DMS53 treated with DMSO at 0.1 percent for 48 hours (cell line): ENCODE results near the gene SUGCT.
"Not testable (repeated sequence)": the region's sequence is repeated elsewhere in the genome, so short reads cannot be mapped to it uniquely, and the experiment has no call there.

Experiments
- DNase-seq: peaks from one replicate; lab custom pipeline; 2025; ENCODE audit not compliant: unreplicated experiment; lab: John Stamatoyannopoulos, UW

SUGCT gene

DNA sequence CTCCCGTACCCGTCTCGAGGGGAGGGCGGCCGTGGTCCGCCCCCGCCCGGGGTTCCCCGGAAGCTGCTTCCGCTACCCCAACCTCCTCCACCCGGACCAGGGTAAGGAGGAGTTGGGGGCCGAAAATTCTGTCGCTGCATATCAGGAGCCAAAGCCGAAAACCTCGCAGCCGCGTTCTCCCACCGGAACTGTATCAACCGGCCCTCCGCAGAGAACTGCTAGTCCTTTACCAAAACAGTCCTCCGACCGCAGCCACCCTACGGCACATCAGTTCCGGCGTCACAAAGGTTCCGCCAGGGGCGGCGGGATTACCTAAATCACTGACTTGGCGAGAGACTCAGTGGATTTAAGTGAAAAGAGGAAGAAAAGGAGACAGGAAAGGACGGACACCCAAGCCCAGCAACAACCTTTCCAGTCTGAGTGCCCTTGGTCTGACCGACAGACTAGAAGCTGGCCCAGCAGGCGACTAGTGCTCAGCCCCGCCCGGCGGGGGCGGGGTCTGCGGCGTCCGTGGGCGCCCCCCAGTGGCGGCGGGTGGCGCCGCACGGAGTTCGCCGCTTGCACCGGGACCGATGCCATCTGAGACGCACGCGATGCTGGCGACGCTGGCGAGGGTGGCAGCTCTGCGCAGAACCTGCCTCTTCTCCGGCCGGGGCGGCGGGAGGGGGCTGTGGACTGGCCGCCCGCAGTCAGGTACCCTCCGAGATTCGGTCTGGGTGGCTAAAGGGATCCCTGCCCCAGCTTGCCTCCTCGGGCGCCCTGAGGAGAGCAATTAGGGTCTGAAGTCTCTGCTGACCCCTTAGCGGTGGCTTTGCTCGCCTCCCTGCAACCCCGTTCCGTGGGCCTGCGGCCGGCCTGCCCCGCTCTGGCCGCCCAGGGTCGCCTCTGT, at the start of gene SUGCT, which contains the start of gene MPLKIP:
Gene SUGCT, plus strand, starts transcription at position 578 of the 889 bp plus-strand sequence.
Gene MPLKIP, minus strand, starts transcription at position 195 of the 889 bp plus-strand sequence. Its CDS starts 55 bp downstream, at position 140.
- DNase-seq: peak; percentile 66

DNA sequence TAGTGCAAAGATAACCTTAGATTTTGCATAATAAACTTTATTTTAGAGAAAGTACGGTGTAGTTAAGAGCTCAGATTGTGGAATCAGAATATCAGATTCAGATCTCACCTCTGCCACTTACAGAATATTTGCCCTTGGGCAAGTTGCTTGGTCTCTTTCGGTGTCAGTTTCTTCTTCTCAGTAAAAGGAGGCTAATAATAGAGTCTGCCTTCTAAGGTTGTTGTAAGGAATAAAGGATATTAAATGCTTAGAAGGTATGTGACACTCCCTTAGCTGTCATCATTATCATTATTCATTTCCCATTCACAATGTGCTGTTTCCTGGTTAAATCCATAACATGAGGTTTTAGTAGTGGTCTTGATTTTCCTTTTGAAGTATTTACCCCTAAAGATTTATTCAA, 42.6 kb upstream of the SUGCT start:
- no peak for DNase-seq

DNA sequence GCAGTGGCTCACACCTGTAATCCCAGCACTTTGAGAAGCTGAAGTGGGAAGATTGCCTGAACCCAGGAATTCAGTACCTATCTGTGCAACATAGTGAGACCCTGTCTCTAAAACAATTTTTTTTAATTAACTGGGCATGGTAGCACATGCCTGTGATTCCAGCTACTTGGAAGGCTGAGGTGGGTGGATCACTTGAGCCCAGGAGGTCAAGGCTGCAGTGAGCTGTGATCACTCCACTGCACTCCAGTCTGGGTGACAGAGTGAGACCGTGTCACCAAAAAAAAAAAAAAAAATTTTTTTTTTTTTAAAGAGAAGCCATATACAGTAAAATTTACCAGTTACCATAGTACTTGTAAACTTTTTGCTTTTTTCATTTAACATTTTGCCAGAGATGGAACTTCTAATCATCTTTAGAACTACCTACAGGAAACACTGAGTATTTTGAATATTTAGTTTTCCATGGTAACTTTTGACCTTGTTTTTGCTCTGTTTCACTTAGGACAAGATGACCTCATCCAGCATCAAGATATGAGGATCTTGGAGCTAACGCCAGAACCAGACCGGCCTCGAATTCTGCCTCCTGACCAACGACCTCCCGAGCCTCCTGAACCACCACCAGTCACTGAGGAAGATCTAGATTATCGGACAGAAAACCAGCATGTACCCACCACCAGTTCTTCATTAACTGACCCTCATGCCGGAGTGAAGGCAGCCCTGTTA, 41.0 kb upstream of the SUGCT start:
- DNase-seq: no peak

DNA sequence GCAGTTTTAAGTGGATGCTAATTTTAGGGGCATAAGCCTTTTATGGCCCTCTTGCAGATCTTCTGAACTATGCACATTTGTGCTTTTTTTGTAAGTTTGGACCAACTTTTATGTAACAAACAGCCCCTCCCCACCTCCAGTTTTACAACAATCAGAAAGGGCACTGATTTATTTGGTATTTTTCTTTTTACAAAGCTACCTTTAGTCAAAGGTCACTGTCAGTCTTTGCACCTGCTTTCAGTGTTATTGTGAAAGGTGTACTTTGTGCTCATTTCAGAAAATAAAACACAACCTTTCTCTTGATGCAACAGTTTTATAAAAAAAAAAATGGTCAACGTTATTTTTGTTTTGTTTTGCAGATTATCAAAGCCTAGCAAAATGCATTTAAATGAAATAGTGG, 39.6 kb upstream of the SUGCT start:
- no peak for DNase-seq

DNA sequence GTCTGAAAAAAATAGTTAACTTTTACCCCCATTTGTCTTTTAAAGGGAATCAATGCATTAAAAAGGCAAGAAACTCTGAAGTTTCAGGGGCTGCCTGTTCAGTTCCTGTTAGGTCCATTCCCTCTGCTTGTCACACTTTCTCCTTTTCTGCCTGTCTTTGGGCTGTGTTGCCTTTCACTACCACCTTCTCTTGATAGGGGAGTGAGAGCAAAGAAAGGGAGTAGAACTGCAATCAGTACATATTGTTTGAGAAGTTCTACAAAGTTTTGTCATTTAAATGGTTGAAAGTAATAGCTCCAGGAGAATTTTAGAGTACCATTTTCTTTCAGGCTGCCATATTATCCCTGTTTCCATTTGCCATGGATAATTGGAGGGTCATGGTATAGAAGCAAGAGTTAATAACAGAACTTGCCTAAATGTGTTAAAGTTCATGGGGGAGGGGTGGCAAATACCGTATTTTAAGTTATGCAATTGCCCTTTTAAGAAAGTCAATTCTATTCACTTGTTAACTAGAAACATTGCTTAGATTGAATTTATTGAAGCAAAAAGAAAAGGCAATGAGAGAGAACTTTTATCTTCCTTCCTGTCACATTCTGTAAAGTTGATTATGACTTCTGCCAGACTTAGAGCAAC, 39.0 kb upstream of the SUGCT start:
- DNase-seq: no peak

DNA sequence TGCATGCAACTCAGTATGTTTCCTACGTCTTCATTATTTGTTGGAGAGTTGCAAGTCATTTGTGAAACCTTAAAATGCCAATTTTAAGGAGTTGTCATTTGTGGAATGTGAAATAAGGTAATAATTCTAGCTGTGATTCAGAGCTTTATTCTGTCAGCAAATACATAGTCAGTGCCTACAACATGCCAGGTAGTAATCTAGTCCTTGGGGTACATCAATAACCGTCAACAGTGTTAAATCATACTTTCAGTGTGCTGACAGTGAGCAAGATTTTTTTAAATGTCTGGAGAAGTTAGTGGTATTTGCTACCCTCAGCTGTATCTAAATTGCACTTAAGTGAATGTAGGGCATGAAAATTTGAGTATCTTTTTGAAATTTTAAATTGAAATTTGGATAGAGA, 37.1 kb upstream of the SUGCT start:
- DNase-seq: no peak

DNA sequence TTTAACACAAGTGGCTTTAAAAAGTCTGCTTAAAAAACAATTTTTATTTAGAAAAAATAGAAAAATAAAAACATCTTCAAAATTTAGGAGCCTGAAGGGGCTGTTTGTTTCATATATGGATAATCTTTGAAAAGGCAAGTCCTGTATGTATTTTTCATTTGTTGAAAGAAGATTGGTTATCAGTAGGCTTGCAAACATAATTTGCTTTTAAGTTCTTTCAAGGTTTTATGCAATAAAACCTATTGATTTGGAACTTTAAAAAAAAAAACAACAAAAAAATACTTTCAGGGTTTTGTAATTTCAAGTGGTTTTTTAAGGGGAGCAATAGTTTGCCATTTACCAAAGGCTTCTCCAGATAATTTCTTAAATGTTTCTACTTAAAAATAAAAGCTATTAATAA, 36.0 kb upstream of the SUGCT start:
- DNase-seq: no peak

DNA sequence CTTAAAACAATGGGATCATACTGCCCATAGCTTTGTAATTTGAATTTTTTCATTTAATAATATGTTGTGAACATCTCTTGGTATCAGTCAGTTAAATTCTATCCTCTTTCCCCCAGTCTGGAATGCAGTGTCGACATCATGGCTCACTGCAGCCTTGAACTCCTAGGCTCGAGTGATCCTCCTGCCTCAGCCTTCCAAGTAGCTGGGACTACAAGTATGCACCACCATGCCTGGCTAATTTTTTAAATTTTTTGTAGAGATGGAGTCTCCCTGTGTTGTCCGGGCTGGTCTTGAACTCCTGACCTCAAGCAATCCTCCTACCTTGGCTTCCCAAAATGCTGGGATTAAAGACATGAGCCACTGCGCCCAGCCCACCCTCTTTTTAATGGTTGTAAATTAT, 35.0 kb upstream of the SUGCT start:
- DNase-seq: no peak

DNA sequence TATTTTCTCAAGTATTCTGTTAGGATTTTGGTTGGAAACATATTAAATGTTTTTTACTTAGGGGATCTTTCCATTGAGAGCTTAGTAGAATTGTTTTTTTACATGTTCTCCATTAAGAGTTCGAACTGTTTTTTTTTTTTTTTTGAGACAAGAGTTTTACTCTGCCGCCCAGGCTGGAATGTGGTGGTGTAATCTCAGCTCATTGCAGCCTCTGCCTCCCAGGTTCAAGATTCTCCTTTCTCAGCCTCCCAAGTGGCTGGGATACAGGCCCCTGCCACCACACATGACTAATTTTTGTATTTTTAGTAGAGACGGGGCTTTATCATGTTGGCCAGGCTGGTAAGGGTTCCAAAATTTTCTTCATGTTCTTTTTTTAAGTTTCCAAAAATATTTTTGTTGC, 33.6 kb upstream of the SUGCT start:
- DNase-seq: no peak

DNA sequence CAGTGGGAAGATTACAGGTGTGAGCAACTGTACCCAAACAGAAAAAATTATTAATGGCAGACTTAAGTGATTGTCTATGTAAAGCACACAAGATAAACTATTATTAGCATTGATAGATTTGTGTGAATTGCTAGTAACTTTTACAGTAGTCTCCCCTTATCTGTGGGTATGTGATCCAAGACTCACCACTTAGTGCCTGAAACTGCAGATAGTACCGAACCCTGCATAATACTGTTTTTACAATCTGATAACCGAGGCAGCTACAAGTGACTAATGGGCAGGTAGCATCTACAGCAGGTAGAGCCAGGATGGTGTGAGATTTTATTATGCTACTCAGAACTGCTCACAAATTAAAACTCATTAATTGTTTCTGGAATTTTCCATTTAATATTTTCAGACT, 31.9 kb upstream of the SUGCT start:
- DNase-seq: no peak

DNA sequence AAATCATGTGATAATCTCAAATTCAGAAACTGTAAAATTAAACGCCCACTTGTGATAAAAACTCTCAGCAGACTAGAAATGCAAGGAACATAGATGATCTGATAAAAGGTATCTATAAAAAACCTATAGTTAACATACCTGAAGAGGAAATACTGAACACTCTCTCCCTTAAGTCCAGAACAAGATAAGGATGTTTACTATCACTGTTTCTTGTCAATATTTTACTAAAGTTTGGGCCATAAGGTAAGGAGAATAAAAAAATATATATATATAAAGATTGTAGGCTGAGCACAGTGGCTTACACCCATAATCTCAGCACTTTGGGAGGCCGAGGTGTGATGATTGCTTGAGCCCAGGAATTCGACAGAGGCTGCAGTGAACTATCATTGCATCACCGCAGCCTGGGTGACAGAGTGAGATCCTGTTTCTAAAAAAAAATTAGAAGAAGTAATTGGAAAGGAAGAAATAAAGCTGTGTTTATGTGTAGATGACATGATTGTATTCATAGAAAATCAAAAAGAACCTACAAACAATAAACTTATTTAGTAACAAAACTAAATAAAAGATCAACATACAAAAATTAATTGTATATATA, 28.8 kb upstream of the SUGCT start:
- no peak for DNase-seq

DNA sequence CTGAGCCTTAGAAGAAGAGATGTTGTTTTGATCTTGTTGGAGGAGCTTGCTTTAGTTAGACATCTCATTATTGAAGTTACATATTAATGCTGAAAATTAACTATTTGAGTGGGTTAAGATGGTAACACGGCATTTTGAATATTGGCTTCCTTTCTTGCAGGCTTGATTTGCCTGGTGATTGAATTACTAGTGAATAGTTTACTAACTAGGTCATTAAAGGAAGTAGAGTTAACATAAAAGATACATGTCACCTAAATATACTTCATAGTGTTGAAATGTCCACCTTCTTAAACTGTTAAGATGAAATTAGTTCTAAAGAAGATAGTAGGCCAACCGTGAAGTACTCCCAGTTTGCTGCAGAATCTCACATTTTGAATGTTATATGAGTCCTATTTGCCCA, 18.9 kb upstream of the SUGCT start:
- no peak for DNase-seq

DNA sequence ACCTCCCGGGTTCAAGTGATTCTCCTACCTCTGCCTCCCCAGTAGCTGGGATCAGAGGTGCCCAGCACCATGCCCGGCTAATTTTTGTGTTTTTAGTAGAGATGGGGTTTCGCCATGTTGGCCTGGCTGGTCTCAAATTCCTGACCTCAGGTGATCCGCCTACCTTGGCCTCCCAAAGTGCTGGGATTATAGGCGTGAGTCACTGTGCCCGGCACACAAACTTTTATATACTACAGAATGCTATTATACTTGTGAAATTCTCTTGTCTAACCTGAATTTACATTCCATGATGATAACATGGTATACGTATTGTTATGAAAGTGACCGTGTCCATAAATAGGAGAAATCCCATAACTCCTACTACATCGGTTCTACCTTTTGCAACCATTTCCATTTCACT, 17.6 kb upstream of the SUGCT start:
- DNase-seq: not testable (repeated sequence)

DNA sequence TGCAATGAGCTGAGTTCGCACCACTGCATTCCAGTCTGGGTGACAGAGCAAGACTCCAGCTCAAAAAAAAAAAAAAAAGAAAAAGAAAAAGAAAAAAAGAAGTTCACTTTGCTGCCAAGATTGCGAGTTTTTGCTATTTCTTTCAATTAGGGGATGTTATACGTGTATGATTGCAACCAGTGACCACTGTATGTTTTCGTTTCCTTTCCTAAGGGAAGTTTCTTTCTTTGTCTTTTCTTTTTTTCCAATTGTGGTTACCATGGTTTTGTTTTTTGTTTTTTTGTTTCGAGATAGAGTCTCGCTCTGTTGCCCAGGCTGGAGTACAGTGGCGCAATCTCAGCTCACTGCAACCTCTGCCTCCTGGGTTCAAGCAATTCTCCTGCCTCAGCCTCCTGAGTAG, 16.6 kb upstream of the SUGCT start:
- not testable (repeated sequence) for DNase-seq

DNA sequence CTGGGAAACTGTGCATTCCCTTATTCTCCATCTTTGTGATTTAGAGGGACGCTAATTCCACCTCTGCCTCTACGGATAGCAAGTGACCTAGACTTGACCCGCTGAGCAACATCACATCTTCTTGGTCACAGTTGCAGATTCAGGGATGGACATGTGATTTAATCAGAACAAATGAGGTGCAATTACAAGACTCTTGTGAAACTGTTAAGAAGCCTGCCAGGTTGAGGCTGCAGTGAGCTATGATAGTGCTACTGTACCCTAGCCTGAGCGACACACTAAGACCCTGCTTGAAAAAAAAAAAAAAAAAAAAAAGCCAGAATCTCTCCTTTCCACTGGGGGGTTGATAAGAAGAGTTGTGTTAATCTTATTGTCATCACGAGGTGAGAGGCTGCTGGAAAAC, 14.8 kb upstream of the SUGCT start:
- no peak for DNase-seq

DNA sequence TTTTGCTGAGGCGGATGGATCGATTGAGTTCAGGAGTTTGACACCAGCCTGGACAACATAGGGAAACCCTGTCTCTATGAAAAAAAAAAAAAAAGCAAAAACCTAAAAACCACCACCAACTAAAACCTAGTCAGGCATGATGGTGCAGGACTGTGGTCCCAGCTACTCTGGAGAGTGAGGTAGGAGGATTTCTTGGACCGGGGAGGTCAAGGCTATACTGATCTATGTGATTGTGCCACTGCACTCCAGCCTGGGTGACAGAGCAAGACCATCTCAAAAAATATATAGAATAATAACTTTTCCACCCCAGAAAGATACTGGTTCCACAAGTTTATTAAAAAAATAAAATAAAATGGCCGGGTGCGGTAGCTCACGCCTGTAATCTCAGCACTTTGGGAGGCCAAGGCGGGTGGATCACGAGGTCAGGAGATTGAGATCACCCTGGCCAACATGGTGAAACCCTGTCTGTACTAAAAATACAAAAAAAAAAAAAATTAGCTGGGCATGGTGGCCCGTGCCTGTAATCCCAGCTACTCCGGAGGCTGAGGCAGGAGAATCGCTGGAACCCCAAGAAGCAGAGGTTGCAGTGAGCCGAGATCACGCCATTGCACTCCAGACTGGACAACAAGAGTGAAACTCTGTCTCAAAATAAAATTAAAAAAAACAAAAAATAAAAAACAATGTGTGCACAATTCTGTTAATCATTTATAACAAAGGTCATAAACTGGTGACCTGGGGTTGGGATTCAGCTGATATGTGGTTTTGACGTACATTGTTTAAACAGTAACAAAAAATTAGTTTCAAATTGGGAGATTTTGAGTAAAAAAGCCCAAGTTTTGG, 12.5 kb upstream of the SUGCT start:
- not testable (repeated sequence) for DNase-seq

DNA sequence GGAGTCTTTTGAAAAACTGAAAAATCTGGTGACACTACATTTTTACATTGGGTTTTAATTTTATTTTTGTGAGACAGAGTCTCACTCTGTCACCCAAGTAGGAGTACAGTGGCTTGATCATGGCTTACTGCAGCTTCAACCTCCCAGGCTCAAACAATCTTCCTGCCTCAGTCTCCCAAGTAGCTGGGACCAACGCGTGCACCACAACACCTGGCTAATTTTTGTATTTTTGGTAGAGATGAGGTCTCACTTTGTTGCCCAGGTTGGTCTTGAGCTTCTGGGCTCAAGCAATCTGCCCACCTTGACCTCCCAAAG, 11.9 kb upstream of the SUGCT start:
- no peak for DNase-seq

DNA sequence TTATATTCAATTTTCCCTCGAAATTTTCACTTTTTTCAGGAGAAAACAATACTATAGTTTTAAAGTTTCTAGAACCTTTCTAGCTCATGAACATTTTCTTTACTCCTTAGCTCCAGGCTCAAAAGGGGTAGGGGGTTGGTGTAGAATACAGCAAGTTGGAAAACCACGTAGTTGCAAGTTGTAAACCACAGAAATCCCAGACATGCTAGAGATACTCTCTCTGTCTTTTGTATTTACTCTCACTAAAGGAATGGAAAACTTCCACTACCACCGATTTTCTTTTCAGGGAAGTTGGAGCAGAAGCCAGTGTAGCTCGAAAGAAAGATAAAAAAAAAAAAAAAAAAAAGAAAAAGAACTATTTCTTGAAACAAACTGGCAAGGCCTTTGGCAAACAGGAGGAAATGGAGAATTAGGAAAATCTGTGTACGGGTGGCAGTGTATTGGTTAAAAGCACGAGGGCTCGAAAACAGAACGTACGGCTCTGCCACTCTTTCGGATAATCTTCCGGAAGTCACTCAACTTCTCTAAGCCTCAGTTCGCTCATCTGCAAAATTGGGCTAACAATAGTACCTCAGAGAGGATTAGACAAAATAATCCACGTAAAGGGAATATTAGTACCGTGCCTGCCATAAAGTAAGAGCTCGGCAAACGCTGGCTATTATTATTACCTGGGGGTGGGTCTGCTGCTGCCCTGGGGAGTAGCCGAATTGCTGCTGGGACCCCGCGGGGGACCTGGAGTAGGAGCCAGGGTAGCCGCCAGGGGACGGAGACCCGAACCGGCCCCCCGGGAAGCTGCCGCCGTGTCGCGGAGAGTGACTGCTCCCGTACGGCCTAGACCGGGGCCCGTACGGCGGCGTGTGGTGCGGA, 1.0 kb upstream of the SUGCT start:
- DNase-seq: peak; percentile 47

DNA sequence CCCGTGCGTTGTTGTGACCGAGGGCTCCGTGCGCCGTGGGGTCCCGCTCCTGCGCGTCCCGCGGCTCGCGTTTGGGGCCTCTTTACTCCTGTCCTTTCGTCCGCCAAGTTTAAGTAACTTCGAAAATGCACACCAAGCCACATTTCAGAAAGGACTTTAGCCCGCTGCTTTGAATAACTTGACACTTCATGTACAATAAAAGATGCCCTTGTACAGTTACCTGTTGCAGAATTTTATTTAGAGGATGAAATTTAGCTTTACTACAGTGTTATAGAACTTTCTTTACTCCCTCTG, 459 bp downstream of the SUGCT start:
- DNase-seq: no peak

DNA sequence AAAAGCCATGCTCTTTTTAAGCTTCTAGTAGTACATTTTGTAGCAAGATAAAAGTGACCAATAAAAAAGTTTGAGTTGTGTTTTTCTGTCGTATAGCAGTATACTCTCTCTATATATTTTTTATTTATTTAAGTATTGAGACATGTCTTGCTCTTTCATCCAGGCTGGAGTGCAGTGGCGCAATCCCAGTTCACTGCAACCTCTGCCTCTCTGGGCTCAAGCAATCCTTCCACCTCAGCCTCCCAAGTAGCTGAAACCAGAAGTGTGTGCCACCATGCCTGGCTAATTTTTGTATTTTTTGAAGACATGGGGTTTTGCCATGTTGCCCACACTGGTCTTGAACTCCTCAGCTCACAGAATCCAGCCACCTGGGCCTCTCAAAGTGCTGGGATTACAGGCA, 2.8 kb downstream of the SUGCT start:
- no peak for DNase-seq
